ACC112 (cell line): ENCODE data around the gene PDE6H.
A peak's percentile ranks its signal among the peaks of the same experiment; 100 is the strongest.

ENCODE experiments used
- H2AFZ ChIP-seq: fragments of 200-600 bp; sonication (generic); one replicate; pipeline ENCODE4 v1.6.0; 2017; ENCODE audit warnings: antibody characterized with exemption, low read length; ENCODE audit not compliant: unreplicated experiment
- H3K27ac ChIP-seq: fragments of 200-600 bp; sonication (generic); 2 replicates; pipeline ENCODE4 v1.5.1; 2014; ENCODE audit warnings: low read depth, mild to moderate bottlenecking, antibody characterized with exemption, low read length, moderate library complexity
- H3K27me3 ChIP-seq: fragments of 200-600 bp; sonication (generic); 2 replicates; pipeline ENCODE4 v1.6.1; 2014; ENCODE audit warnings: mild to moderate bottlenecking, antibody characterized with exemption, low read length, moderate library complexity, mixed read lengths; ENCODE audit not compliant: insufficient read depth
- H3K36me3 ChIP-seq: fragments of 200-600 bp; sonication (generic); 2 replicates; pipeline ENCODE4 v1.6.1; 2016; ENCODE audit warnings: mild to moderate bottlenecking, antibody characterized with exemption, low read length, moderate library complexity, mixed read lengths; ENCODE audit not compliant: insufficient read depth
- H3K4me1 ChIP-seq: fragments of 200-600 bp; sonication (generic); one replicate; pipeline ENCODE4 v1.6.1; 2016; ENCODE audit warnings: low read length, mixed read lengths; ENCODE audit not compliant: insufficient read depth, unreplicated experiment, control insufficient read depth
- H3K4me3 ChIP-seq: fragments of 200-600 bp; sonication (generic); 2 replicates; pipeline ENCODE4 v1.5.1; 2014; ENCODE audit warnings: mild to moderate bottlenecking, low read depth, low read length
- H3K79me2 ChIP-seq: fragments of 200-600 bp; sonication (generic); one replicate; pipeline ENCODE4 v1.6.0; 2016; ENCODE audit warnings: low read length; ENCODE audit not compliant: control insufficient read depth, unreplicated experiment, insufficient read depth

The PDE6H gene

GRCh38 chr12:14950982-14951746 lies 21.7 kb upstream of the PDE6H start:
- Histone ChIP-seq H2AFZ (peak overlapping the region; percentile 97), H3K79me2 (no peaks in the 10 kb centered on the region), H3K4me3 (peak overlapping the region; percentile 36; the same call in 1 of the 2 replicates), H3K27ac (peak overlapping the region; percentile 87), H3K27me3 (no peaks in the 10 kb centered on the region), H3K36me3 (no peaks in the 10 kb centered on the region), H3K4me1 (peaks cover 49% of the 10 kb centered on the region)

- Histone ChIP-seq H3K79me2 (no peaks in the 10 kb centered on the region), H3K36me3 (no peaks in the 10 kb centered on the region), H3K27ac (peak overlapping the region; percentile 87), H3K27me3 (no peaks in the 10 kb centered on the region), H3K4me1 (peaks cover 42% of the 10 kb centered on the region), H3K4me3 (peak overlapping the region; percentile 36; the same call in 1 of the 2 replicates), H2AFZ (peak overlapping the region; percentile 97)
Observed at GRCh38 chr12:14951851-14952250, 21.0 kb upstream of the PDE6H start.

- Histone ChIP-seq H3K27ac (peak overlapping the region; percentile 87), H2AFZ (peak overlapping the region; percentile 54), H3K4me3 (peak overlapping the region; percentile 10; the same call in 1 of the 2 replicates), H3K79me2 (no peaks in the 10 kb centered on the region), H3K4me1 (peaks cover 36% of the 10 kb centered on the region), H3K27me3 (no peaks in the 10 kb centered on the region), H3K36me3 (no peaks in the 10 kb centered on the region)
Observed at GRCh38 chr12:14952299-14952921, 20.4 kb upstream of the PDE6H start.

GRCh38 chr12:14953752-14954151 lies 19.1 kb upstream of the PDE6H start:
- Histone ChIP-seq H3K36me3 (no peaks in the 10 kb centered on the region), H2AFZ (no peak overlapping the region), H3K27ac (no peak overlapping the region), H3K4me1 (peaks cover 30% of the 10 kb centered on the region), H3K27me3 (no peaks in the 10 kb centered on the region), H3K79me2 (no peaks in the 10 kb centered on the region), H3K4me3 (no peak overlapping the region)

GRCh38 chr12:14954269-14954668 lies 18.6 kb upstream of the PDE6H start:
- no peaks in the 10 kb centered on the region for H3K36me3 ChIP-seq
- H2AFZ ChIP-seq: no peak overlapping the region
- H3K27me3 ChIP-seq: no peaks in the 10 kb centered on the region
- H3K4me1 ChIP-seq: peaks cover 24% of the 10 kb centered on the region
- H3K79me2 ChIP-seq: no peaks in the 10 kb centered on the region
- H3K27ac ChIP-seq: no peak overlapping the region
- no peak overlapping the region for H3K4me3 ChIP-seq

GRCh38 chr12:14956024-14956891 lies 16.6 kb upstream of the PDE6H start:
- Histone ChIP-seq H2AFZ (no peak overlapping the region), H3K79me2 (no peaks in the 10 kb centered on the region), H3K27ac (no peak overlapping the region), H3K27me3 (no peaks in the 10 kb centered on the region), H3K4me3 (no peak overlapping the region), H3K36me3 (no peaks in the 10 kb centered on the region), H3K4me1 (peaks cover 24% of the 10 kb centered on the region)

GRCh38 chr12:14956905-14957304 lies 15.9 kb upstream of the PDE6H start:
- Histone ChIP-seq H3K36me3 (no peaks in the 10 kb centered on the region), H3K27ac (no peak overlapping the region), H3K79me2 (no peaks in the 10 kb centered on the region), H3K4me1 (peaks cover 23% of the 10 kb centered on the region), H3K4me3 (no peak overlapping the region), H2AFZ (no peak overlapping the region), H3K27me3 (no peaks in the 10 kb centered on the region)

GRCh38 chr12:14957551-14958168 lies 15.2 kb upstream of the PDE6H start:
- Histone ChIP-seq H3K27ac (no peak overlapping the region), H3K36me3 (no peaks in the 10 kb centered on the region), H3K79me2 (no peaks in the 10 kb centered on the region), H3K27me3 (no peaks in the 10 kb centered on the region), H2AFZ (no peak overlapping the region), H3K4me1 (peaks cover 15% of the 10 kb centered on the region), H3K4me3 (no peak overlapping the region)

- Histone ChIP-seq H3K4me1 (peaks cover 12% of the 10 kb centered on the region), H3K27ac (no peak overlapping the region), H3K4me3 (no peak overlapping the region), H3K36me3 (no peaks in the 10 kb centered on the region), H2AFZ (no peak overlapping the region), H3K79me2 (no peaks in the 10 kb centered on the region), H3K27me3 (no peaks in the 10 kb centered on the region)
Observed at GRCh38 chr12:14958361-14959125, 14.3 kb upstream of the PDE6H start.

- Histone ChIP-seq H3K27me3 (no peaks in the 10 kb centered on the region), H3K79me2 (no peaks in the 10 kb centered on the region), H3K4me1 (peaks cover 12% of the 10 kb centered on the region), H3K4me3 (no peak overlapping the region), H3K36me3 (no peaks in the 10 kb centered on the region), H2AFZ (no peak overlapping the region), H3K27ac (no peak overlapping the region)
Observed at GRCh38 chr12:14959126-14959440, 13.8 kb upstream of the PDE6H start.
